ENCODE results near the gene PIK3AP1. TPM values are rescaled to one million over a fixed set of nuclear protein-coding genes. Genes with fewer than 3 reads are reported as not detected.

PIK3AP1 gene
- total and polyA plus RNA-seq, 10 of the 15 experiments (the other 5 are each of a cell fraction or from before 2014, with no cell fraction given) = 26.2 to 306 (median 119) TPM

DNA sequence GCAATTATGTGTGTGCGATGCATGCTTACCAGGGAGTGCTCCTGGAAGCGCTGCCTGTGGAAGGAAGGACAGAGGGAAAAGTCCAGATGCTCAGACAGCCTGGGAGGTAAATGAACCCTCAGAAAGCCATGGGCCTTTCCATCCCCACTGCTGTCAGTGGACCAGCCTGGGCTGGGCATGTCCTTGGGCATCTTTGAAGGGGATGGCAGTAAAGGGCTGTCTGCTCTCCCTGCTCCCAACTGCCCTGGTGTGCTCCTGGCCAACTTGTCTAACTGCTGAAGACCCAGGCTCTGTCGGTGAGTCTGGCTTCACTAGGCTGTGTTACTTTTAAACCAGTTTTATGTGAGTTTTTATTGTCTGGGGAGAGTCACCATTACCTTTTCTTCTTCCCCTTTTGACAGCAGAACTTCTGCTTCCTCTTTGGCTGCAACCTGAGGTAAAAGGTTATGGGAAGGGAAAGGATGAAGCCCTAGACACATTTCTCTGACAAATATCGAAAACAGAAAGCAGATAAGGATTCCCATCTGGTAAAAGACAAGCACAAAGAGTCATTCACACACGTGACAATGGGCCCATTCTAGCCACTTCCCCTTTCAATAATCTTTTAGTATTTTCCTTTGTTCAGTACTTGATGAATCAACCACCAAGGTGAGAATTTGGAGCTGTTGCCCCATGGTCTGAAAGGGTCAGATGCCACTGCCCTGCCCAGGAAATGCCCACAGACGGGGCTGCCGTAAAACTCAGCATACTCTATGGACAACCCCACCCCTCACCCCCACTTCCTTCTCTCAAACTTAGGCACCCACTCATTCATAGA, 27.6 kb upstream of the PIK3AP1 start (continued):
- 0 out of 2 replicates have a peak, but pooled peaks have one; percentile 41 for TF ChIP-seq TCF7 (IDR thresholded peaks at IDR 0.05; ENCODE audit: borderline replicate concordance)
- peak; percentile 81 to 82; a peak in 3 of 4 replicates for TF ChIP-seq EP300 (IDR thresholded peaks at IDR 0.05; ENCODE audit: borderline replicate concordance in 1 of 2, control insufficient read depth in 1 of 2, low read depth in 2 of 2, low read length in 2 of 2)
- TF ChIP-seq BCLAF1 (IDR thresholded peaks at IDR 0.05) = no peak

GRCh38 chr10:96746503-96746902, 26.2 kb upstream of the PIK3AP1 start:
- no peak overlapping the region for H3K9ac ChIP-seq (ENCODE audit: control insufficient read depth, insufficient read depth, low read length)
- SMC1A ChIA-PET (ENCODE audit: uncharacterized antibody, unreplicated experiment) = interaction anchor here (0.8 to 1.3 kb wide), 11 partner anchors 9 to 114 kb away, joined by 3 to 6 read pairs (median 4); no protein-coding TSS in a partner anchor
- RAD21 ChIA-PET (ENCODE audit: unreplicated experiment) = interaction anchor here (0.7 to 1.6 kb wide), 4 partner anchors 9 to 161 kb away, joined by 3 to 9 read pairs (median 4); partner anchors contain the start of gene PIK3AP1
- POLR2A ChIA-PET = interaction anchor here (0.6 kb wide), 2 partner anchors 38 to 44 kb away, joined by 3 to 4 read pairs; no protein-coding TSS in a partner anchor
- CTCF ChIA-PET = interaction anchor here (0.6 to 4.0 kb wide), 10 partner anchors 9 to 164 kb away, joined by 3 to 64 read pairs (median 4); no protein-coding TSS in a partner anchor
- intact Hi-C loops (cut with micrococcal nuclease; ENCODE audit: unreplicated experiment) = loop anchor here (5.0 kb wide), 1 partner anchor 159 kb away; the partner anchor contains the start of gene TM9SF3
- no peaks in the 10 kb centered on the region for H3K9me3 ChIP-seq (replicated peaks; ENCODE audit: control insufficient read depth, insufficient read depth, low read length)
- H3K79me2 ChIP-seq (ENCODE audit: control insufficient read depth, insufficient read depth, low read length) = no peaks in the 10 kb centered on the region; the same call in 1 of the 2 replicates
- no peak overlapping the region for H3K27ac ChIP-seq (ENCODE audit: control insufficient read depth, insufficient read depth)
- WGBS (ENCODE audit: insufficient coverage, insufficient replicate concordance, low lambda C conversion rate, missing lambda C conversion rate) = 99% methylated on average over 3 of the region's 3 CpGs
- DNase-seq (ENCODE audit: low read depth, low spot score) (no peak), FAIRE-seq (no peak), ATAC-seq (no peak)
- BruUV-seq (replicated peaks) = no TSS peak
- in situ Hi-C loops (cut with MboI) = no loop called here
- H3K36me3 ChIP-seq (ENCODE audit: control insufficient read depth in 2 of 2, insufficient read depth in 2 of 2, low read length in 1 of 2) = no peaks in the 10 kb centered on the region; a peak in 1 of 4 replicates
- no peaks in the 10 kb centered on the region for H4K20me1 ChIP-seq (ENCODE audit: control insufficient read depth, insufficient read depth)
- TF ChIP-seq PKNOX1 (IDR thresholded peaks at IDR 0.05) (peak; percentile 39; the same call in 1 of the 2 replicates), IRF5 (IDR thresholded peaks at IDR 0.05; ENCODE audit: borderline replicate concordance) (no peak)
- H2AFZ ChIP-seq (ENCODE audit: control insufficient read depth, low read depth, low read length) = no peak overlapping the region
- H3K27me3 ChIP-seq (replicated peaks in 1 of 2; ENCODE audit: control insufficient read depth in 2 of 2, insufficient read depth in 2 of 2, low read length in 1 of 2) = no peaks in the 10 kb centered on the region
- H3K4me2 ChIP-seq (ENCODE audit: control insufficient read depth, insufficient read depth) = no peak overlapping the region
- peaks cover 28% of the 10 kb centered on the region for H3K4me1 ChIP-seq (ENCODE audit: control insufficient read depth, insufficient read depth, low read length)
- H3K4me3 ChIP-seq = no peak overlapping the region

All from GM12878 (cell line).